Ishikawa (cell line): ENCODE results near the gene AGFG1.

ENCODE experiments used
- CEBPB ChIP-seq: IDR thresholded peaks from 2 replicates; pipeline ENCODE4 v1.6.1; 2012
- CREB1 ChIP-seq: IDR thresholded peaks from 2 replicates; pipeline ENCODE4 v1.6.1; 2012; ENCODE audit warnings: low read depth
- EGR1 ChIP-seq: IDR thresholded peaks from 2 replicates; pipeline ENCODE4 v1.6.1; 2012
- EP300 ChIP-seq: IDR thresholded peaks from 2 replicates; pipeline ENCODE4 v1.6.1; 2012; ENCODE audit warnings: borderline replicate concordance
- FOXM1 ChIP-seq: IDR thresholded peaks from 2 replicates; pipeline ENCODE4 v1.6.1; 2012; ENCODE audit warnings: low read depth, borderline replicate concordance
- MAX ChIP-seq: IDR thresholded peaks from 2 replicates; pipeline ENCODE4 v1.6.1; 2012
- NFIC ChIP-seq: IDR thresholded peaks from 2 replicates; pipeline ENCODE4 v1.6.1; 2012
- RAD21 ChIP-seq: IDR thresholded peaks from 2 replicates; pipeline ENCODE4 v1.6.1; 2012; ENCODE audit warnings: low read depth
- REST ChIP-seq: IDR thresholded peaks from 2 replicates; pipeline ENCODE4 v1.6.1; 2012; ENCODE audit warnings: low read depth, mild to moderate bottlenecking
- TAF1 ChIP-seq: IDR thresholded peaks from 2 replicates; pipeline ENCODE4 v1.6.1; 2012; ENCODE audit warnings: low read depth, mild to moderate bottlenecking
- TCF12 ChIP-seq: IDR thresholded peaks from 2 replicates; pipeline ENCODE4 v1.6.1; 2012; ENCODE audit warnings: low read depth
- TEAD4 ChIP-seq: IDR thresholded peaks from 2 replicates; pipeline ENCODE4 v1.6.1; 2012
- USF1 ChIP-seq: IDR thresholded peaks from 2 replicates; pipeline ENCODE4 v1.6.1; 2012
- YY1 ChIP-seq: IDR thresholded peaks from 2 replicates; pipeline ENCODE4 v1.6.1; 2012; ENCODE audit warnings: low read depth
- ZBTB7A ChIP-seq: IDR thresholded peaks from 2 replicates; pipeline ENCODE4 v1.6.1; 2012; ENCODE audit warnings: low read depth

The AGFG1 gene

GRCh38 chr2:227503433-227504406, 31.8 kb downstream of the AGFG1 start:
- TF ChIP-seq EP300 (no peak), FOXM1 (no peak), TEAD4 (no peak), YY1 (no peak), EGR1 (no peak), MAX (no peak), CREB1 (no peak), REST (no peak), TAF1 (no peak)

- no peak for TF ChIP-seq TEAD4
- no peak for TF ChIP-seq MAX
- no peak for TF ChIP-seq EGR1
- TF ChIP-seq RAD21: no peak
- TF ChIP-seq NFIC: no peak
- TF ChIP-seq YY1: no peak
- no peak for TF ChIP-seq USF1
- TF ChIP-seq REST: no peak
- TF ChIP-seq ZBTB7A: no peak
- TF ChIP-seq EP300: no peak
- TF ChIP-seq CEBPB: no peak
- no peak for TF ChIP-seq TCF12
- no peak for TF ChIP-seq FOXM1
- no peak for TF ChIP-seq CREB1
- no peak for TF ChIP-seq TAF1
These were observed 32.7 kb downstream of the AGFG1 start for GRCh38 chr2:227504700-227505099.

- TF ChIP-seq TCF12: no peak
- TF ChIP-seq FOXM1: no peak
These were observed 34.5 kb downstream of the AGFG1 start for GRCh38 chr2:227506456-227506855.

- no peak for TF ChIP-seq ZBTB7A
- TF ChIP-seq TEAD4: no peak
- no peak for TF ChIP-seq USF1
- TF ChIP-seq EGR1: no peak
- TF ChIP-seq MAX: no peak
- TF ChIP-seq REST: no peak
- TF ChIP-seq TCF12: no peak
- TF ChIP-seq RAD21: no peak
These were observed 36.0 kb downstream of the AGFG1 start for GRCh38 chr2:227507963-227508362.
